A673 (cell line): Measurements from ENCODE around the gene NMT1. TPM values are rescaled to one million over a fixed set of nuclear protein-coding genes. Genes with fewer than 3 reads are reported as not detected.

Experiments used
- BruUV-seq: library from RNA; stranded (reverse); fragments of 400-500 nt; replicated peaks from 2 replicates; lab custom pipeline; 2021; lab: Mats Ljungman, UMichigan
- CTCF ChIA-PET: fragments of 300-600 bp; sonication (Branson Sonifier 250); formaldehyde crosslinking; loops from one replicate; lab custom pipeline; 2022; ENCODE audit warnings: antibody characterized with exemption; lab: Charles Lee
- POLR2A ChIA-PET: fragments of 300-600 bp; sonication (Branson Sonifier 250); formaldehyde crosslinking; loops from one replicate; lab custom pipeline; 2022; ENCODE audit warnings: antibody characterized with exemption; ENCODE audit not compliant: low non-redundant PET; lab: Charles Lee
- DNase-seq: peaks from one replicate; pipeline ENCODE4 v3.0.0-alpha.2; 2015; ENCODE audit warnings: low spot score
- H3K27ac ChIP-seq: fragments of 200-600 bp; sonication (generic); 2 replicates; pipeline ENCODE4 v1.5.1; 2016; ENCODE audit warnings: mixed run types, low read depth, mild to moderate bottlenecking, mixed read lengths, antibody characterized with exemption, low read length; ENCODE audit not compliant: poor library complexity, severe bottlenecking
- H3K27me3 ChIP-seq: fragments of 200-600 bp; sonication (generic); replicated peaks from 2 replicates; pipeline ENCODE4 v1.6.1; 2017; ENCODE audit warnings: mixed run types, low read depth, mild to moderate bottlenecking, mixed read lengths, antibody characterized with exemption, low read length; ENCODE audit not compliant: insufficient read depth, poor library complexity
- H3K36me3 ChIP-seq: fragments of 200-600 bp; sonication (generic); 2 replicates; pipeline ENCODE4 v1.6.1; 2016; ENCODE audit warnings: mixed run types, mild to moderate bottlenecking, mixed read lengths, antibody characterized with exemption, low read length; ENCODE audit not compliant: insufficient read depth, poor library complexity, severe bottlenecking
- H3K4me1 ChIP-seq: fragments of 200-600 bp; sonication (generic); 2 replicates; pipeline ENCODE4 v1.6.1; 2017; ENCODE audit warnings: mixed run types, mild to moderate bottlenecking, mixed read lengths, antibody characterized with exemption, low read length; ENCODE audit not compliant: insufficient read depth, poor library complexity, severe bottlenecking
- H3K4me3 ChIP-seq: fragments of 200-600 bp; sonication (generic); 2 replicates; pipeline ENCODE4 v1.5.1; 2016; ENCODE audit warnings: low read depth, mixed run types, mild to moderate bottlenecking, mixed read lengths, low read length; ENCODE audit not compliant: poor library complexity, severe bottlenecking
- H3K9me3 ChIP-seq: fragments of 200-600 bp; sonication (generic); 2 replicates; pipeline ENCODE4 v1.6.1; 2016; ENCODE audit warnings: mixed run types, low read depth, mild to moderate bottlenecking, mixed read lengths, antibody characterized with exemption, low read length; ENCODE audit not compliant: poor library complexity, severe bottlenecking
- CTCF ChIP-seq: fragments of 300-800, 200-600 bp; sonication (generic); conservative IDR thresholded peaks from 2 replicates; pipeline ENCODE4 v1.5.1; 2017; ENCODE audit warnings: low read depth, mild to moderate bottlenecking, antibody characterized with exemption, low read length, moderate library complexity, mixed read lengths
- EZH2 ChIP-seq: fragments of 200-600 bp; sonication (generic); IDR thresholded peaks from 2 replicates; pipeline ENCODE4 v1.6.1; 2017; ENCODE audit warnings: borderline replicate concordance, low read depth, mild to moderate bottlenecking, mixed read lengths, antibody characterized with exemption, low read length; ENCODE audit not compliant: poor library complexity, severe bottlenecking
- intact Hi-C: fragments of 100-400 bp; cut with micrococcal nuclease; formaldehyde crosslinking; loops from one replicate; pipeline ENCODE4 v1.10.0; 2022; ENCODE audit not compliant: unreplicated experiment
- microRNA-seq: library from miRNA; unstranded; fragments of <30 nt; microRNA quantifications from one replicate; pipeline ENCODE4 v1.2.0, GENCODE V29; 2021
- total RNA-seq: library from RNA; stranded (reverse); gene quantifications from 2 replicates; pipeline ENCODE4 v1.2.3, GENCODE V29; 2021

The NMT1 gene
- total RNA-seq, 1 experiment from 2014 or later, result 108 TPM

GRCh38 chr17:45155029-45155428 is 93.9 kb downstream of the NMT1 start:
- BruUV-seq, result no TSS peak
- DNase-seq, result no peak
- intact Hi-C loops, result no loop called here
- no peak overlapping the region for H3K4me3 ChIP-seq
- no peak overlapping the region for H3K27ac ChIP-seq
- no peaks in the 10 kb centered on the region for H3K27me3 ChIP-seq
- H3K4me1 ChIP-seq, result peaks cover 9% of the 10 kb centered on the region
- CTCF ChIA-PET, result interaction anchor here (0.6 kb wide), 1 partner anchor 242 kb away, joined by 3 read pairs; no protein-coding TSS in a partner anchor
- H3K36me3 ChIP-seq, result no peaks in the 10 kb centered on the region
- TF ChIP-seq CTCF, result no peak
- TF ChIP-seq EZH2, result no peak
- no peaks in the 10 kb centered on the region for H3K9me3 ChIP-seq
- POLR2A ChIA-PET, result no interaction called here

DNA sequence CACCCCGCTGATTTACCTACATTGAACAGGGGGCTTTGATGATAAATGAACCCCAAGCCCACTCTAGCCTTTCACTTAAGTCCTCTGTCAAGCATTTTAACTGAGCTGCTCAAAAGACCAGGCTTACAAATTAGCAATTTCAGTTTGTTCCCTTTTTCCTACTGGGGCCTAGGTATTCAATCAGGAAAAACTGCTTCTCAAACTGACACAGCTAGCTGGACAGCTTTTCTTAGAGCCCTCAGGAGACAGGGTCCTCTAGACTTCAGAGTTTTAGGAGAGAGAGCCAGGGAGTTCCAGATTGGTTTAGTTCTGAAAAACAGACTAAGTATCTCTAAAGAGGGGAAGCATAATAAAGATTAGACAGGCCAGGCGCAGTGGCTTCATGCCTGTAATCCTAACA is 94.4 kb downstream of the NMT1 start:
- H3K4me1 ChIP-seq, result peaks cover 12% of the 10 kb centered on the region
- no peak for DNase-seq
- no TSS peak for BruUV-seq
- H3K27me3 ChIP-seq, result no peaks in the 10 kb centered on the region
- H3K36me3 ChIP-seq, result no peaks in the 10 kb centered on the region
- no peak overlapping the region for H3K4me3 ChIP-seq
- POLR2A ChIA-PET, result no interaction called here
- no peaks in the 10 kb centered on the region for H3K9me3 ChIP-seq
- TF ChIP-seq CTCF (no peak), EZH2 (no peak)
- H3K27ac ChIP-seq, result no peak overlapping the region
- CTCF ChIA-PET, result no interaction called here
- intact Hi-C loops, result no loop called here

DNA sequence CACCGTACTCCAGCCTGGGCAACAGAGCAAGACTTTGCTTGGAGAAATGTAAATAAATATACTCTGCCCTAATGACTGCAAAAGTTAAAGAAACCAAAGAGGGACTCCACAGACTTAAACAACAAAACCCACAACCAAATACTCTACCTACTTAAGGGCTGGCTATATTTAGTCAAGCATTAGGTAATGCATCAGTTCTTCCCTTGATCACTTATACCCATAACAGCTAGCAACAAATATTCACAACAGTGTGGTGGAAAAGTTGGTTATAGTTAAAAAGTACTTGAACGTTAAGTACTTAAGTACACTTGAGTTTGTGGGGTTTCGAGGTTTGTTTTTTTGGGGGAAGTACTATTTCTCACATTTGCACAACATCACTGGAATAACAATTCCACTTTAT is 95.1 kb downstream of the NMT1 start:
- CTCF ChIA-PET, result no interaction called here
- Histone ChIP-seq H3K36me3 (no peaks in the 10 kb centered on the region), H3K27ac (no peak overlapping the region), H3K27me3 (no peaks in the 10 kb centered on the region), H3K4me1 (peaks cover 12% of the 10 kb centered on the region), H3K4me3 (no peak overlapping the region), H3K9me3 (no peaks in the 10 kb centered on the region)
- intact Hi-C loops, result no loop called here
- DNase-seq, result no peak
- POLR2A ChIA-PET, result no interaction called here
- BruUV-seq, result no TSS peak
- TF ChIP-seq EZH2 (no peak), CTCF (no peak)

Small RNAs within 50 kb of the gene (microRNA-seq; reads per million reads assigned to microRNA genes)
- gene MIR6784, result not detected

Other genes with a start within 250 kb of the NMT1 start
- 31.6 and 39.0 TPM in 2 replicates for gene GJC1, start 231.0 kb upstream of the NMT1 start, total RNA-seq
- gene HIGD1B, start 213.4 kb upstream of the NMT1 start, total RNA-seq, result not detected in 2 replicates
- gene EFTUD2, start 161.9 kb upstream of the NMT1 start, total RNA-seq, result 133 and 144 TPM in 2 replicates
- gene GFAP, start 145.8 kb upstream of the NMT1 start, total RNA-seq, result not detected in 2 replicates
- 49.4 and 54.3 TPM in 2 replicates for gene KIF18B, start 113.5 kb upstream of the NMT1 start, total RNA-seq
- 8.6 and 10.8 TPM in 2 replicates for gene C1QL1, start 93.0 kb upstream of the NMT1 start, total RNA-seq
- gene DCAKD, start 9.7 kb upstream of the NMT1 start, total RNA-seq, result 19.1 and 21.8 TPM in 2 replicates
- 12.0 and 18.5 TPM in 2 replicates for gene PLCD3, start 71.2 kb downstream of the NMT1 start, total RNA-seq
- 1.4 and 4.2 TPM in 2 replicates for gene ACBD4, start 74.4 kb downstream of the NMT1 start, total RNA-seq
- 21.2 and 22.1 TPM in 2 replicates for gene HEXIM1, start 87.2 kb downstream of the NMT1 start, total RNA-seq
- gene HEXIM2, start 100.6 kb downstream of the NMT1 start, total RNA-seq, result 4.6 and 4.8 TPM in 2 replicates
- gene FMNL1, start 160.6 kb downstream of the NMT1 start, total RNA-seq, result 1.0 and 1.4 TPM in 2 replicates
- 0.22 TPM in 1 of 2 replicates, not detected in the other for gene SPATA32, start 200.8 kb downstream of the NMT1 start, total RNA-seq